Keratinocyte (primary cell): ENCODE data around the gene HSD11B2.

ENCODE experiments used
- CTCF ChIP-seq, 3 experiments: IDR thresholded peaks in 1 of 3; conservative IDR thresholded peaks in 1 of 3; optimal IDR thresholded peaks in 1 of 3; 2 replicates in 2 of 3; 3 replicates in 1 of 3; pipeline versions ENCODE3 to v1.5.1; 2011; ENCODE audit warnings: low read length in 3 of 3, mild to moderate bottlenecking in 3 of 3, moderate library complexity in 2 of 3, control low read depth in 1 of 3, inconsistent platforms in 1 of 3; ENCODE audit not compliant: insufficient read depth in 2 of 3; ENCODE audit errors: extremely low read depth in 1 of 3
- EZH2 ChIP-seq: IDR thresholded peaks from one replicate; pipeline ENCODE4 v1.6.1; 2012; ENCODE audit warnings: inconsistent platforms, mild to moderate bottlenecking, low read length, moderate library complexity

- peak; percentile 54 to 73 (median 56) for TF ChIP-seq CTCF (optimal IDR thresholded peaks at IDR 0.05 in 1 of 3, IDR thresholded peaks at IDR 0.05 in 1 of 3, conservative IDR thresholded peaks at IDR 0.05 in 1 of 3; ENCODE audit: extremely low read depth in 1 of 3, insufficient read depth in 2 of 3, low read length in 3 of 3)
- TF ChIP-seq EZH2 = no peak
These were observed 37.7 kb upstream of the HSD11B2 start, which contains the start of gene TPPP3 for GRCh38 chr16:67393111-67393787.
